HUDEP-2 (cell line): ENCODE measurements around the gene ESRP2.
A peak's percentile ranks its signal among the peaks of the same experiment; 100 is the strongest.

Source experiments
- DNase-seq, 76 experiments: peaks; one replicate each; lab custom pipeline; 2025; ENCODE audit not compliant: unreplicated experiment in 76 of 76; lab: John Stamatoyannopoulos, UW

ESRP2 gene

DNA sequence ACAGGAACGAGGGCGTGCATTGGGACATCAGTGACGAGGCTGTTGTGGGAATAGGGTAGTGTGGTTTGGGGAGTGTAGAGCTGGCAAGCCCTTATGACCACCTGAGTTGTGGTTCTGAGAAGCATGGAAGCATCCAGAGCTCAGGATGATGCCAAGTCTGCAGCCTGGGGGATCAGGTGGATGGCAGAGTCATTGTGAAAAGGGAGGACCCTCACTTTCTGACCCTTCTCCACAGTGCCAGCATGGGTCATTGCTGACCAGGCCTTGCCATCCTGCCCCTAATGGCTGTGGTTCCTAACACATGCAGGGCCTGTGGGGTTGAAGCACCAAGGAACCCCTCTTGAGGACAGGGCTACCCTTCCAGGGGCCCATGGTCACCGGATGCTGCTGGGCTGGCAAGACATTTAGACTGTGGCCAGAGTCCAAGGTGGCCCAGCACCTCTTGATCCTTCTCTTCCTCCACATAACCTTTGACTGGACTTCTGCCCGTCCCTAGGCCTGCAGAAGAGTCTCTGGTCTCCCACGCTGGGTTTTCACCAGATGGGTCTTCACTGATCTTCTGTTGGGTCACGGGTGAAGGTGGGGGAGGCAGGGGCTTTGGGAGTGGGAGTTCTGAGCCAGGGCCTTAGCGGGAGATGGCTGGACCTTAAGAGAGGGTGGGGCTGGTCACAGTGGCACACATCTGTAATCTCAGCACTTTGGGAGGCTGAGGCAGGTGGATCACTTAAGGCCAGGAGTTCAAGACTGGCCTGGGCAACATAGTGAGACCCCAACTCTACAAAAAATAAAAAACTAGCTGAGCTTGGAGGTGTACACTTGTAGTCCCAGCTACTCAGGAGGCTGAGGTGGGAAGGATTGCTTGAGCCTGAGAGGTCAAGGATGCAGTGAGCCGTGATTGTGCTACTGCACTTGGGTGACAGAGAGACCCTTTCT, 7.3 kb upstream of the ESRP2 start:
- no peak for DNase-seq

DNA sequence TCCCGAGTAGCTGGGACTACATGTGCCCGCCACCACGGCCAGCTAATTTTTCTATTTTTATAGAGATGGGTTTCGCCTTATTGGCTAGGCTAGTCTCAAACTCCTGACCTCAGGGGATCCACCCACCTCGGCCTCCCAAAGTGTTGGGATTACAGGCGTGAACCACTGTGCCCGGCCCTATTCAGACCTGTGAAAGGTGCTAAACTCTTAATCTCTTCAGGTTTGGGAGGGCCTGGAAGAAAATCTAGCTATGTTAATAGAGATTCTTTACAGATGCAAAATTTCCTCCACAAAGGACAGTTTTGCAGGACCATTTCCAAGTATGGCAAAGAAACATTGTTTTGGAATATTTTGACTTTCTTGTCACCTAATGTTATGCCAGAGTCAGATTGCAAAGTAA, 6.2 kb upstream of the ESRP2 start:
- no peak for DNase-seq

DNA sequence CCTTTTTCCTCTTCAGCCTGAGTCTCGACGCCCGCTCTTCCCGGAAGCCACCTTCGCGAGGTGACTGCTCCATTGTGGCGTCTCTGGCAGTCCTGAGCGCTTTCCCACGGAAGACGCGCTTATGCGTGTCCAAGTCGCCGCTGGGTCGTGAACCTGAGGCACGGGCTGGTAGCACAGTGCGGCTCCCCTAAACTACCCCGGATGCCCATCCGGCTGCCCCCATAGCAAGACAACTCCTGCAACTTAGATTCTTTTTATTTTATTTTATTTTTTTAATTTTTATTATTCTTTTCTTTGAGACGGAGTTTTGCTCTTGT, 2.1 kb upstream of the ESRP2 start:
- no peak for DNase-seq

DNA sequence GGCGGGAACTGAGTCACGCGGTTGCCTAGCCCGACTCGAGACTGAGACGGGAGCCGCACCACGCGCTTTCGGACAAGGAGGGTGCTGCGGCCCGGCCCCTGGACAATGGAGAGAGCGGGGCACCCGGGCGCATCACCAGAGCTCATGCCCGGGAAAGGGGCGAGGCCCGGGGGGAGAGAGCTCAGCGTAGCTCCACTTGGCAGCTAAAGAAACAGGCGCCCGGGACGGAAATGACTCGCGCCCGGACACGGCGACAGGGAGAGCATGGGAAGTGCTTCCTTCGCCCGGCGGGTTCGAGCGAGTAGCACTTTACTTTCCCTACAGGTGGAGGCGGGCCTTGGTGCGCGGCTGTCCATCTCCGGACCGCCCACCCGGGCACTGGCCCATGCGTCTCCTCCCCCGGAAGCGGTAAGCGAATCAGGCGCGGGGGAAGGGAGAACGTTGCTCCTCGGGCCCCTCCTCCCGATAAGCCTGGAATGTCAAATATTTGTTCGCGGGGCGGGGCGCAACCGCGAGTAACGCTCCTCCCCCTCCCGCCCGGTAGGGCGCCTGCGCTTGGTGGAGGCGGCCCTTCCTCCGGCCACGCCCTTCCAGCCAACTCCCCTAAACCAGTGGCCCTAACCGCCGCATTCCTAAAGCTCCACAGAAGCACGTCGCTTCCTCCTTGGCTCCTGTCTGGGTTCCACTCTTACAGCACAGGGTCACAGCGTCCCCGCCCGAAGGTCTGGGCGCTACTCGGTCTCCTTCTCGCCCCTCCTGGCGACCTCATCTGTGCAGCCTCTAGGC, 1.5 kb upstream of the ESRP2 start:
- DNase-seq: peak; percentile 82 to 99 (median 97)

DNA sequence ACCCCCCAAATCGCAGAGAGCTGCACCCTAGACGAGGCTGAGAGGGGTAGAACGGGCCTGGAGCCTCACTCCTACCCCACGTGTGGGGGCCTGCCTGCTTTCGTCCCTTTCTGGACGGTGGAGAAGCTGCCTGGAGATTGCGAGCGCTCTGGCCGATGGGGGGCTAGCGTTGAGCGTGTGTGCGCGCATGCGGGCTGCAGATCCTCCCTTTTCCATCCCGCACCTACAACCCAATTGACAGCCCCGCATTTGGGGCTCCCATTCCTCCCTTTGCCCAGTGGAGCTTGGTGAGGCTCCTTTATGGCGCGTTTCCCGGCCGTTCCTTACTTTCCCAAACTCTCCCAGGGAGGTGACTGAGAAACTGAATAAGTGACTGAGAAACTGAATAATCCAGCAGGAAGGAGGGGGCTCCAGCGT, 907 bp upstream of the ESRP2 start:
- no peak for DNase-seq

DNA sequence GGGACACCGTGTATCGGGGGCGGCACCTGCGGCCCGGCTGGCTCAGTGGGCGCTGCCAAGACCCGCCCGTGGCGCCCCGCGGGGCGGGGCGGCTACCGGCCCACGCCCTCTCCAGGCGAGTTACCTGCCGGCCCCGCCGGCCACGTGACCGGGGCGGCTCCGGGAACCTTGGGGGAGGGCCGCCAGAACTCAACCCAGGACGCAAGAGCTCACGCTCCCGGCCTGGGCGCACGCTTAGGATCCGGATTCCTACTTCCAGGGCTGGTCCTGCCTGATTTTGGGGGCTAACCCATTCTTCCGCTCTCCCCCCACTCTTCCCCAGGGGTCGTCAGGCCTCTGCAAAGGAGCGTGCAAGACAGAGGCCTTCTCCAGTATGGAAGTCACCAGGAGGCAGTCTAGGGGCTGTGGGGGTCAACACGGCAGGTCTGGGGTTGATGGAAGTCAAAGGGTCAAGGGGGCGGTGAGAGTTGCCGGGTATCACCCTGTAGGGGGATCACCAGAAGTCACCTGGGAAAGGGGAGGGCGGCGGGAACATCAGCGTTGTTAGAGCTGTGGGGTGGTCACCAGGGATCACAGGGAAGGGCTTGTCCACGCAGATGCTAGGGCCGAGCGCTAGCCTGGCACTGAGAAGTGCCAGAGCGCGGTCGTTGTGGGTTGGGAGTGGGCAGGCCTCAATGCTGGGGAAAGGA, 354 bp upstream of the ESRP2 start:
- DNase-seq: peak in 15 of 76 experiments; percentile 11 to 48 (median 26)

DNA sequence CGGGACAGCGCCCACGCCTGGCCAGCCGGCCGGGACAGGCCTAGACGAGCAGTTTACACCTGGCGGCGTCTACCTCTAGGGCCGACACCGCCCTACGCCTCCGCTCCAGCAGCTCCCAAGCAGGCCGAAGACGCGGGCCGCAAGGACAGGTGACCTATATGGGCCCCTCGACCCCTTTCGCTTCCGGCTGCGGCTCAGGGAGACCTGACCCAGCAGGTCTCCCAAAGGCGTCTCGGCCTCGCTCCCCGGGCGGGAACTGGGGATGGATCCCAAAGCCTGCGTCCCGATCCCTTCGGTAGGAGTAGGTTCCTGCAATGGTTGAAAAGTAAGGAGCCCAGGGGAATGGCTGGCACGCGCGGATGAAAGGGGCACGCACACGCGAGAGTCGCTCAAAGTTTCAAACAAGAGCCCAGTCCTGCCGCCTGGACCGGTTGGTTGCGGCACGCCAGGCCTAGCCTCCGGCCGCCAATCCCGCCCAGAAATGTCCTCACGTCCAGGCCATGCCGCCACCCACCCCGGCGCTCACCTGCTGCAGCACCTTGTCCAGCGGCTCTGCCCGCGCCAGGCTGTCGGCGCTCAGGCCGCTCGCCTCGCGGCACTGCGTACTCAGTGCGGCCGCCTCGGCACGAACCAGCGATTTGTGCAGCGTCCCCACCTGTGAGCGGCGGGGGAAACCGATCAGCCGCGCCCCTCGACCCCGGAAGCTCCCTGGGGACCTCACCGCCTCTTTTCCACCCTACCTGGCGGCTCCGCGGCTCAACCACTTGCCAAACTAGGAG, 630 bp downstream of the ESRP2 start:
- no peak for DNase-seq

DNA sequence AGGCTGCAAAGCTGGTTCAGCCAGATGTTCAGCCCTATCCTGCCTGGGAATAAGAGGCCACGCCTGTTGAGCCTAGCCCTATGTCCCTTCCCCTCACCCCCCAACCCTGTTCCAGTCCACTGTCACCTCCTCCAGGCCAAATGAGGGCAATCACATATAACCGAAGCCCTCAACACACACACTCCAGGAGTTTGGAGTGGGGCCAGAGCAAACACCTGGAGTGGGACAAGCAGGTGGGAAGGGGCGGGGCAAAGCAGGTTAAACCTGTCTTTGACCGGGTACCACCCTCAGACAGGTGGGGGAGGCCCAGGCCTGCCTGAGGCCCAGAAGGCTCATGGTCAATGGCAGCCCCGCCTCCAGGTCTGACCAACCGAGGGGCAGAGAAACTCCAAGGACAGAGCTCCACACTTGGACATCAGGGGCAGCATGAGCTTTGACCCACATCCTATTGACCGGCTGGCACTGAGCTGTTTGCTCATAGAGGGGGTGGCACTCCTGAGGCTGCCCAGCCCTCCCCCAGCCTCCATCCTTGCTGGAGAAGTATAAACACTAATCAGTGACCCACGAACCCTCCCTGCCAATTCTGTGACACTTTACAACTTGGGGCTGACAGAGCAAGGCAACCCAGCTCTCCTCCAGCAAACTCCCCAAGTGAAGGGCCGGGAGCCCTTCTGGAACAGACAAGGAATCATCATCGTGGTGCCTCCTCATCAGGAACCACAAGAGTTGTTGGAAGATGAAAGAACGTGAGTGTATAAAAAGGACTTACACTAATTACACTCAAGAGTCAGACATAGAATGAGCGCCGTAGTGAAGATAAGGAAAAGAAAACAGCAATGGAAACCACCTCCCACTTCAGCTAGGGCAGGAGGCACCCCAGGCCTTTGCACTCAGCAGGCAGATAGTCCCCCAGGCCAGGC, 1.5 kb downstream of the ESRP2 start:
- no peak for DNase-seq

DNA sequence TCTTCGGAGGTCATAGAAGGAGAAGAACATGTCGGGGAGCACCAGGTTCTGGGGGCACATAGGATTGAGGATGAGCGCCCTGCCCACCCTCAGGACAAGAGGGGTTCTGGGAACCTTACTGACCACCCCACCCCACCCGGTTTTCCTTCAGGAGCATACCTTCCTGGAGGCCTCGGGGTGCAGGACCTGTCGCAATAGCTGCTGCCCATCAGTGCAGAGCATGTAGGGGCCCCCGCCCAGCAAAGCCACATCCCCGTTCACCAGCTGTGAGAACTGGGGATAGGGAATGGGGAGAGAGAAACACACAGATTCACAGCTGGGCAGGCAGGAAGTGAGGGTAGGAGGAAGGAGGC, 2.1 kb downstream of the ESRP2 start:
- DNase-seq: no peak

DNA sequence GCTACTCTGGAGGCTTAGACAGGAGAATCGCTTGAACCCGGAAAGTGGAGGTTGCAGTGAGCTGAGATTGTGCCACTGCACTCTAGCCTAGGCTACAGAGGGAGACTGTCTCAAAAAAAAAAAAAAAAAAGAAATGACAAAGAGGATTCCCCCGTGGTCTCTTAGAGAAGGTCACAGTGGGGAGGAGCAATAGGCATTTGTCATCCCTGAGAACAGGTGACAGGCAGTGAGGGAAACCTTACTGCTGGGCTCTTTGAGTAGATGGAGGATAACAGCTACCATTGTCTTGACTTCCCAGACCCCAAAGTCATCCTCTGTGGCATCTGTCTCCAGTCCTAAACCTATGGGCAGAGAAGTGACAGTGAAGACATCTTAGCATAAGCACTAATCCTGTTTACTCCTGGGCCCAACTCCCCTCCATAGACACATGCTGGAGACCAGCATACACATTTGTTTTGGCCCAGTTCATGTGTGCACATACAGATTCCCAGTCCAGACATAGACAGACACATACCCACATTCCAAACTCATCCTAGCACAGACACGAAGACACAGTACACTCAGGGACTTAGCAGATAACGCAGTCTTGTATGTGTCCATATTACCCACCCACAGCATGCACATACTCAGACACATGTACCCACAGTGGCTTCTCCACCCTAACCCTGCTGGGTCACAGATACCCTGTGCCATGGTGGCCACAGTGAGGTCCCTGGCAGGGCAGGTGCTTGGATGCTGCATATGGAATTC, 2.7 kb downstream of the ESRP2 start:
- no peak for DNase-seq

DNA sequence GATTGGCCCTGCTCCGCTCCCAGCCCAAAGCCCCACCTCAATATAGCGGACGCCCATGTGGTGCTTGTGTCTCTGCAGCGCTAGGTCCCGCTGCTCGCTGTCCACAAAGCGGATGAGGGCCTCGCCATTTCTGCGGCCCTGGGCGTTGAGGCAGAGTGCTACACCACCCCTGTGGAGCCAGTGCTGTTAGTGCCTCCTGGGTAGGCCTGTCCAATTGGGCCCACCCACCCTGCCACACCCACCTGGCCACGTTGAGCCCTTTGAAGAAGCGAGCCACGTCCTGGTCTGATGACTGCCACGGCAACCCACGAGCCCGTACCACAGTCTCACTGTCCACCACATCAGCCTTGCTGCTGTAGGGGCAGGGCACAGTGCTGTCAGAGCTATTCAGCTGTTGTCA, 3.6 kb downstream of the ESRP2 start:
- DNase-seq: no peak

DNA sequence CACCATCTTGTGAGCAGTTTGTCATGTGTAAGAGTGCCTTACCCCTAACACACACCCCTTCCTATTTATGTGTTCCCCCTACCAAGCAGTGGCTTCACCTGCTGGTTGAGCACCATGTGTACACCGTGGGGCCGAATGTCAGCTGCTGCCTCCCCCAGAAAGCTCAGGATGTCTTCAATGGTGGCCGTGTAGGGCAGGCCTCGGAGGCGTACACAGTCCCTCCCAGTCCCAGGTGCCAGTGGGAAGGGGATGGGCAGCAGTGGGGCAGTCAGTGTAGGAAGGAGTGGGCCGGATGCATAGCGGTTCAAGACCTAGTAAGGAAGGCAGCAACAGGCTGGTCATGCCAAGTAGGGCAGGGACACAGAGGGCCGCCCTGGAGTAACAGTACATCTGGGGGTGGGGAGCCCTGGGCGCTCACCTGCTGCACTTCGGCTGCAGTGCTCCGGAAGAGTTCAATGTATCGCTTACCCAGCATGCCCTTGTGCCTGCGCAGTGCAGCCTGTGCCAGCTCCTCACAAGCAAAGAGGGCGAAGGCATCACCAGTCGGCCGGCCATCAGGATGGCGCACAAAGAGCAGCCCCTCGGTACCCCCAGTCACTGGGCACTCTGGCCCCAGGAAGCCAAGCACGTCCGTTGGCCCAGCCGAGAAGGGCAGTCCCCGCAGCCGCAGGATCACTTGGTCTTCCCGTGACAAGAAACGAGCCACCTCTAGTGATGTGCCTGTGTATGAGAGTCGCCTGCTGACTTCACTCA, 4.4 kb downstream of the ESRP2 start:
- no peak for DNase-seq

DNA sequence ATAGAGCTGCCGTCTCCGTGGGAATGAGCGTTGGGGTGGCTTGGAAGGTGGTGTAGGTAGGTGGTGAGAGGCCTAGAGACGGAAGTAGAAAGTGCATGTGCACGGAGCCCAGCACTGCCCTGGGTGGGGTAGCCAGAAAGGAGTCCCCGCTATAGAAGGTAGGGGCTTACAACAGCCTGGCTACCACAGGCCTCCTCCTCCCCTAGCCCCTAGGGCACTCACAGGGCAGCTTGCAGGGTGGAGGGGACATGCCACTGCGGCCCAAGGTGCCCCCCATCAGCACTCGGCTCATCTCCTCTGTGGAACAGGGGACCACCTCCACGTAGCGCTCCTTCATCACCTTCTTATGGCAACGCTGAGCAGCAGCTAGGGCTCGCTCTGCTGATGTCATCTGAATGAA, 5.0 kb downstream of the ESRP2 start:
- no peak for DNase-seq

DNA sequence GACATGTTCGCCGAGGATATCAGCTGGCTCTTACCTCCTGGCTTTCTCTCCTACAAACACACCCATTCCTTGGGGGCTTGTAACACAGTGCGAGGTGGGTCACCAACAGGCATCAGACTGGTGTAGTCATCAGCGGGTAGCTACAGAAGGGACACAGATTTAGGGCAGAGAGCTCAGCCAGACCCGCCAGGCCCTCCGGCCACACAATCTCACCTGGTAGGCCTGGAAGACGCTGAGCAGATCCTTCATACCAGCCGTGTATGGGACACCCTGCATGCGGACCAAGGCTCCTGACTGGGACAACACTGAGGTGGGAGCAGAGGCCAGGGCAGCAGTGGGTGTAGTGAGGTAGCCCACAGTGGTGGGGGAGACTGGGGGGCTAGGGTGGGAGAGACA, 5.8 kb downstream of the ESRP2 start:
- DNase-seq: no peak

DNA sequence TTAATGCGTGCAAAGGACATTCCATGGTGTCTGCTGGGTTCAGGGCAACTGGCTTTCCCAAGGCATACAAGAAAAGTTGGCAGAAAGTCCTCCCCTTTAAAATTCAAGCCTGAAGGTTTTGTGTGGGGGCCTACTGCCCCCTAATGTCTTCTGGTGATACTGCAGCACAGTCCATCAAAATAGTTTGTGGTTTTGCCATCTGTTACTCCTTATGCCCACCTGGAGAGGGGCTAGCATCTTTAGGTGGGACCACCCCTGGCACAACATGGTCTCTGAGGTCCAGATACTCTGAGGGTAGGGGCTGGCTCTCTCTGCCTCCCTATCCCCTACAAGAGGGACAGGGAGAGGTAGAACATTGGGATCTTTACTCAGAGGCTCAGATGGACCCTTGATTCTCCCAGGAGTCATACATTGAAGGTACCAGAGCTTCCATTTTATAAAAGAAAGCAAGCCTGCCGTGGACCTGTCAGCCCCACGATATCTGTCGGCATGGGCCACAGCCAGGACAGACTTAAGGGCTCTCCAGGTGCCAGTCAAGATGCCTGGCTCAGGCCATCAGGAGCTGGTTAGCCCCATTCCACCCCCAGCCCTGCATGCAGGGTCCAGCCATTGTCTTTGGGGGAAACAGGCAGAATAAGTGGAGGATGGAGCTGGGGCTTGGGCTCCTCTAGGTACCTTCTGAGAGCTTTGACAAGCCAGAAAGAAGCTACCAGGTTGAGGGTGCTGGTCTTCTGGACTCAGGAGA, 6.3 kb downstream of the ESRP2 start:
- DNase-seq: peak in 28 of 76 experiments; percentile 3 to 47 (median 30)

DNA sequence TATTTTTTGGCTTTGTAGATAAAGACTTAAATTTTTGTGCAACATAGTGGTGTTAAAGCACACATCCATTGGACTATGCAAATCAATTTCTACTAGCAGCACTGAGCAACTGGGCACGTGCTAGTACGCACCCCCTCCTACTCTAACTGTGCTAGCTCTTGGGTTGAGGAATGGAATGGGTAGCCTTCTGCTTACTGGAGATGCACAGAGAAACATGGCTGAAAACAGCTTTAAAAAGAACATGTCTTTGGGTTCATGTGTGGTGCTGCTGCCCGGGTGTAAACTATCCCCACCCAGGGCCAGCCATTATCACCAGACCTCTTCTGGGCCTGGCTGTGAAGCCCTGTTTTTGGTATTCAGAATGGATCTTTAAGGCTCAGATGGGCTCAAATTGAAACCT, 7.3 kb downstream of the ESRP2 start:
- peak in 1 of 76 experiments; percentile 12 for DNase-seq

DNA sequence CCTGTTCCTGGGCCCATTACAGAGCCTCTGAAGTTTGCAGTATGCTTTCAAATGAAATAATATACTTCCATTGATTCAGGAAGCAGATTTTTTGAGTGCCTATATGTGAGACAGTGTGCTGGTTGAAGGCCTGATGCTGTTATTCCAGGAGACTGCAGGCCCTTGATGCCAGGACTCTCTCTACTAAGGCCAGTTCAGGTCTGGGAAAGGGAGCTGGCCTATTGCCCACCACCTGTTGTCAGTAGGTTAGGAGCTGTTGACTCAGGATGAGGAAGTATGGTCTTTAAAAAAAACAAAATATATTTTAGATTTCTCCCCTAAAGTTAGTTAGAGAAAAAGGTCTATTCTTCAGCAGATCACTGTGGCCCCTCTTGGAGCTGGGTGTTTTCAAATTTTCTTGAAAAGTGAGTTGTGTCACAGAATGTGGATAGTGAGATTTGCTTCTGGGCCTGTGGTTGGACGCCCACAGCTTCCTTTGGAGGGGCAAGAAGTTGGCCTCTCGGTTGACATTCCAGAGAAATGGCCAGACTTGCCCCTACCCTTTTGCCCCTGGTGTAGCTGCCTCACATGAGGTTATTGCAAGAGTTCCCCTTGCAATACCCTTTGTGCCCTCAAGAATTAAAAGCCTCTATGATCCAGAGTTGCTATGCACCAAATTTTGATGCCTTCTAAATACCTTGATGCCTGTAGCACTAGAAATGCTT, 7.9 kb downstream of the ESRP2 start:
- no peak for DNase-seq
